ENCODE results near the gene KIF18B.
"Not testable (repeated sequence)": the region's sequence is repeated elsewhere in the genome, so short reads cannot be mapped to it uniquely, and the experiment has no call there.

The KIF18B gene

GRCh38 chr17:44969144-44969780, 21.7 kb upstream of the KIF18B start:
- DNase-seq (ENCODE audit: low read depth), result no peak

GRCh38 chr17:44968225-44969143, 20.9 kb upstream of the KIF18B start, which contains the start of gene C1QL1:
C1QL1 (minus strand) TSS chr17:44968303; CDS start chr17:44968048, 255 bp downstream.
- peak; percentile 86 for DNase-seq (ENCODE audit: low read depth)

GRCh38 chr17:44967907-44968224, 20.3 kb upstream of the KIF18B start:
- no peak for DNase-seq (ENCODE audit: low read depth)

GRCh38 chr17:44967026-44967906, 19.7 kb upstream of the KIF18B start:
- DNase-seq (ENCODE audit: low read depth), result no peak

DNA sequence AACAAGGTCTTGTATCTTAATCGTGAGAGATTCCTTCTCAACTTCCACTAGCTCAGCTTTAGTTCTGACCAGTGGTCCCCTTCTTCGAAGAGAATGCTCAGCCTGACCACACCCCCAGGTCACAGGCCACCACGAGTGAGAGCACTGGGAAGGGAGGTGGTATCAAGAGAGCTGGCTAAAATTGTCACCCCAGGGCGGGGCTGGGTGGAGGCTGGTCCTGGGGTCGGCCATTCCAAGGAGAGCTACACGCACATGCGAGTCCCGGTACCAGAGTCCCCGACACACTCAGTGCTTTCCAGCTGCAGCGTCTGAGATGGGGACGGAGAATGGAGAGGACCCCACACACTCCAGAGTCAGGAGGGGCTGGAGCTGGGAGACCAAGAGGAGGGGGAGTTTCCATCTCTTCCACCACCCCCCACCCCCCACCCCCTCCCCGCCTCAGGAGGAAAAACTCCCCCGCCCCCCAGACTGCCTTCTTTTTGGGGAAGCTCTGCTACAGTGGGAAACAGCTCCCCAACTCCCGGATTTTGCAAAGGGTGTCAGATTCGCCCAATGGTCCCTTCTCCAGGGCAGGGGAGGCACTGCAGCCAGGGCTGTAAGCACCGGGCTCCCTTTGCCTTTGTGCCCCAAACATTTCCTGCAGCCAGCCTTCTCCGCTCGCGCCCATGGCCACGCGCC, 18.9 kb upstream of the KIF18B start:
- DNase-seq (ENCODE audit: low read depth), result no peak

DNA sequence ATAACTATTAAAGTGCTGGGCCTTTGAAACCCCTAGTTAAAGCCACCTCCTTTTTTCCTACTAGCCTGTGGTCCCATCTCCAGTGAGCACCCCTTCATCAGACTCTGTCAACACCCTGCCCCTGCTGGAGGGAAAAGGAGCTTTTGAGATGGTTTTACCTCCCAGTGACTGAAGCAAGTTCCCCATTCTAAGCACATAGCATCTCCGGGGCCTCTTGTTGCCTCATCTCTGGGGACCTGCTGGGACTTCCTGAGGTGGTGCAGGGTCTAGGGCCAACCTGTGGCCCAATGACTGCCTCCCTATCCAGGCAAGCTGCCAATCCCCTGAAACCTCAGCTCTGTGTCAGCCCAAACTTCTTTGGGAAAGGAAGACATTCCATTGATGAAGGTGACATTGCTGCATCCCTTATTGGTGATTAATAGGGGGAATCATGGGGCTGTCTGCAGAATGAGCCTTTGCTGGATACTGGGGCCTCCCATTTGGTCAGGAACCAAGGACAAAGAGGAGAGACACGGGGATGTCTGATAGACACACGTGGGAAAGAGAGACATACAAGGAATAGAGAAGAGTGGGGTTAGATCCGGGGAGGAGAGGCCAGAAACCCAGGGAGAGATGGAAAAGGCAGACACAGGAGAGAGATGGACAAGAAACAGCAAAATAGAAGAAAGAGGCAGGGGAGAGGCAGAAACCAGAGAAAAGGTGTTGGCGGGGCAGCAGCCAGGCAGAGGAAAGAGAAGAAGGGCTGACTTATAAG, 18.1 kb upstream of the KIF18B start:
- no peak for DNase-seq (ENCODE audit: low read depth)

GRCh38 chr17:44961921-44962350, 14.4 kb upstream of the KIF18B start:
- no peak for DNase-seq (ENCODE audit: low read depth)

- DNase-seq (ENCODE audit: low read depth), result no peak
Observed at GRCh38 chr17:44960691-44961090, 13.1 kb upstream of the KIF18B start.

DNA sequence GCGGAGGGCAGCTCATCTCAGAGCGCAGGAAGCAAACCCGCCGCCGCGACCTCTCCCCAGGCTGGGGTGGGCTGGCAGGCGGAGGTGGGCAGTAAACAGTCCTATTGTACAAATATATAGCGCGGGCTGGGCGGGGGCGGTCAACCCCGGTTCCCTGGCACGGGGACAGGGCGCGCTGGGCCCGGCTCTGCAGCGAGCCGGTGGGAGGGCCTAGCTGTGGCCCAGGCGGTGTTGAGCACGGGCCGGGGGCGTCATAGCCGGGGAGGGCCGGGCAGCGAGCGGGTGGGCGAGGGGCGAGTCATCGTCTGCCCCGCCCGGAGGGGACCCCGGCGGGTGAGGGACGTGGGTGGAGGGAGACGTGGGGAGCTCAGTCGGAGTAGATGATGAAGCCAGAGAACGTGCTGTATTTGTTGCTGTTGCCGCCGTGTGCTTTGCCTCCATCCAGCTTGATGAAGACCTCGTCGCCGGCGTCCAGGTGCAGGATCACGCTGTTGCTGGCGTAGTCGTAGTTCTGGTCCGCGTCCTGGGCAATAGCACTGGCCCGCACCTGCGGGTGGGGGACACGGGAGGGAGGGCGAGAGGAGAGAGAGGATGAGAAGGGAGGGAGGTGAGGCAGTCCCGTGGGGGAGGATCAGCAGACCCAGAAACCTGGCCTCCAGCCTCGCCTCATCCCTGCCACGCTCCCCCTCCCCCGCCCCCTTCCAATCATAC, 12.4 kb upstream of the KIF18B start:
- no peak for DNase-seq (ENCODE audit: low read depth)

DNA sequence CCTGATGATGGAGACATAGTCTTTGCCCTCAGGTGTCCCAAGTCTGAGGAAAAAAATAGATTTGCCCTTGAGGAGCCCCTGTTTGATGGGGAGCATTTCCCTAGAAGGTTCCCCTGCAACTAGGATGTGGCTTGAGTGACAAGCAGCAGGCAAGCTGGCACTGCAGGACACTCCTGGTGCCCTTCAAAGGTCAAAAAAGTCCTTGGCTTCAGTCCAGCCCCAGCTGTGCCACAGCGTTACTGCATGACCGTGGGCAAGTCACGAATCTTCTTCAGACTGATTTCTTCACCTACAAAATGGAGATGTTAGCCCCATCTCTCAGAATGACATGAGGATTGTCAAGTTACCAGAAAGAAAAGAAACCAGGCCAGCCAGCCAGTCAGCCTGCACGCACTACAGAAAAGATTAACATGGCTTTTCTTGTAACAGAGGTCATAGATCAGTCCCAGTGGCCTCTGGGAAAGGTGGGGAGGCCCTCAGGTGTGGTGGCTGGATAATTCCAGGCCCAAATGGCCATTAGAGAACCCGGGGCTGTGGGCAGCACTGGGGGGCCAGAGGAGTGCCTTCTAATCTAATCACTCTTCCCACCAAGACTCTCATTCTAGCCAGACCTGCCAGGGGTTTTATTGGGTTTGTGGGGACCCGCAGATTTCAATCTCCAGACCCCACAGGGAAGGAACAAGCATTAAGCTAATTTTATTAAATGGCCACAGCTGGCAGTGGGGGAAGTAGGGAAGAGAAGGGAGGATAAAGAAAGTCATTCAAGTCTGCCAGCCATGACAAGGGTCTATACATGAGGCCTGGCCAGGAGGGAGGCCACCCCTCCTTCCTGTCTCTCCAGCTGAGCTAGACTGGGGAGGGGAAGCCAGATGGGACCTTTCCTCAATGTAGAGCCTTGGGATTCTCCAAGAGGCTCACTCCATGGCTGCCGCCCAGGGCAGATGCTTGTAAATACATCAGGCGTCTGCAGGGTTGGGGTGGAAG, 9.7 kb upstream of the KIF18B start:
- DNase-seq (ENCODE audit: low read depth), result no peak

GRCh38 chr17:44955674-44956425, 8.3 kb upstream of the KIF18B start:
- DNase-seq (ENCODE audit: low read depth), result no peak

GRCh38 chr17:44952946-44953475, 5.4 kb upstream of the KIF18B start:
- DNase-seq (ENCODE audit: low read depth), result no peak

- DNase-seq (ENCODE audit: low read depth), result no peak
Observed at GRCh38 chr17:44948315-44948795, 782 bp upstream of the KIF18B start.

DNA sequence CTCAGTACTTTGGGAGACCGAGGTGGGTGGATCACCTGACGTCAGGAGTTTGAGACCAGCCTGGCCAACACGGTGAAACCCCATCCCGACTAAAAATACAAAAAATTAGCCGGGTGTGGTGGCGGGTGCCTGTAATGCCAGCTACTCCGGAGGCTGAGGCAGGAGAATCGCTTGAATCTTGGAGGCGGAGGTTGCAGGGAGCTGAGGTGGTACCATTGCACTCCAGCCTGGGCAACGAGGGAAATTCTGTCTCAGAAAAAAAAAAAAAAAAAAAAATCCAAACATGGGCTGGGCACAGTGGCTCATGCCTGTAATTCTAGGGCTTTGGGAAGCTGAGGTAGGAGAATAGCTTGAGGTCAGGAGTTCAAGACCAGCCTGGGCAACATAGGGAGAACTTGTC, 1.9 kb downstream of the KIF18B start:
- not testable (repeated sequence) for DNase-seq (ENCODE audit: low read depth)

DNA sequence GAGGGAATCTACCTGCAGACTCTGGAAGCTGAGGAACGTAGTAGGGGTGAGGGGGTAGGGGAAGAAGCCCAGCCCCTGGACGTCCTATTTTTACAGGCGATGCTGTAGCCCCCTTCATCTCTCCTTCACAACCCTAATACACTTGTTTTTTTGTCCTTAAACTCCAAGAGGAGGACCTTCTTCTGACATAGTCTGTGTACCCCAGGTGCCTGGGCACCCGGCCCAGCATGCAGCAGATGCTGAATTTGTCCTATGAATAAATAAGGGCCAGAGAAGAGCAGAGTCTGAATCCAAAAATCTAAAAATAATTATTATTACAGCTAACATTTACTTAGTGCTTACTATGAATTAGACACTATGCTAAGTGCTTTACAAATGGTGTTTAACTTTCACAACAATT, 5.1 kb downstream of the KIF18B start:
- no peak for DNase-seq (ENCODE audit: low read depth)

DNA sequence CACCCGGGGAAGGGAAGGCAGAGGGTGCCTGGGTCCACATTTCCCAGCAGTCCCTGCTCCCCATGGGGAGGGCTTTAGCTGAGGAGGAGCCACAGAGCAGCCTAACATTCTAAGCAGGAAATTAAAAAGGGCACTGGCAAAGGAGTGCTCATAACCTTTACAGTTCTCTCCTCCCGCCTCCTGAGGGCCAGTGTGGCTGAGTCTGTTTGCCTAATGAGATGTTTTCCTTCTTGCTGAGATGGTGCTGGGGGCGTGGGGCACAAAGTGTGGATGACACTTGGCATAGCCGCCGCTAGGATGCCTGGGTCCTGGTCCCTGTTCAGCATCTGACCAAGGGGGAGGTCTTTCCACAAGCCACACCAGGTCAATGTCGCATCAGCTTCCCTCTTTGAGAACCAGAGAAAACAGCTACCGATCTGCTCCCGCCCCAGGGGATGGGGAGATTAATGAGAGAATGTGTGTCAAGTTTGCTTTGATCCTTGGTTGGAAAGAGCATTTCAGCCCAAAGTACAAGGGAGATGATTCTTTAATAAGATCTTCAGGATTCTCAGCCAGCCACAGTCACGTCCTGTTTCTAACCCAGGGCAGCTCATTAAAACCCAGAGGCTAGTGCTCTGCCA, 5.8 kb downstream of the KIF18B start:
- no peak for DNase-seq (ENCODE audit: low read depth)

DNA sequence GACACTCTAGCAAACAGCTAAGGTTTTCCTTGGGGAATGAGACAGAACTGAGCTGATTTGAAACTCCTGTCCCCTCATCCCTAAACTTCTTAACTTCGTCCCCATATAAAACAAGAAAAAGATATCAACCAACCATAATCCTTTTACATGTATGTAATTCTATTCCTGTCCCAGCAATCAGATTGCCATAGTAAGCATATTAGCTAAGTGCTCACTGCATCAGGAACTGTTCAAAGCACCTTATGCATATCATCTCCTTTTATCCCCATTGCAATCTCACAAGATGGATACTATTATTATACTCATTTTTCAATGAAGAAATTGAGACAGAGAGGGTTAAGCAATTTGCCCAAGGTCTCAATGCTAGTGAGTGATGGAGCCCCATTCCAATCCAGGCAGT, 6.8 kb downstream of the KIF18B start:
- DNase-seq (ENCODE audit: low read depth), result no peak

DNA sequence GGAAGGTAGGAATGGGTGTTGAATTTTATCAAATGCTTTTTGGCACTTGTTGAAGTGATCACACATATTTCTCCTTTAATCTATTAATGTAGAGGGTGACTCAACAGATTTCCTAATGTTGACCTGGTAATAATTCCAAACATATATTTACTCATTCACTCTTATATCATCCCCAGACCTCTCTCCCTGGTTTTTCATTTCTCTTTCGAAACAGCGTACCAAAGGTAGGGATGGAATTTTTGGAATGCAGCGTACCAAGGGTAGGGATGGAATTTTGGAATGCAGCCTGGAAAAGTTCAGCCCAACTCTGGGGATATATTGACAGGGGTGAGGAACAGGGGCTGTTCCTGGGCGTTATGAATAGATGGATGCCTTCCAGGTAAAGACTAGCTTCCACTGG, 7.3 kb downstream of the KIF18B start:
- no peak for DNase-seq (ENCODE audit: low read depth)
